Measurements from ENCODE around the gene GPR150.

GPR150 gene

GRCh38 chr5:95646569-95647431 is 26.9 kb downstream of the GPR150 start, which contains the start of gene RFESD:
Gene RFESD, plus strand, starts transcription at chr5:95646777. Its CDS starts 5,495 bp downstream, at chr5:95652272.
- DNase-seq (ENCODE audit: insufficient read length, low spot score) (peak; percentile 63), FAIRE-seq (peak; percentile 97)
- TF ChIP-seq POU2F2 (IDR thresholded peaks at IDR 0.05; ENCODE audit: low read depth, low read length), result no peak
- peak; percentile 80 for TF ChIP-seq POLR2A (IDR thresholded peaks at IDR 0.05; ENCODE audit: low read depth, low read length)
- TF ChIP-seq PAX5 (IDR thresholded peaks at IDR 0.05; ENCODE audit: insufficient read depth, low read length, severe bottlenecking), result no peak
- TF ChIP-seq POLR2AphosphoS5 (IDR thresholded peaks at IDR 0.05; ENCODE audit: low read depth, low read length), result peak; percentile 75
- no peak for TF ChIP-seq SPI1 (IDR thresholded peaks at IDR 0.05; ENCODE audit: low read depth, low read length)
- TF ChIP-seq TAF1 (IDR thresholded peaks at IDR 0.05; ENCODE audit: low read depth, low read length), result peak; percentile 60

DNA sequence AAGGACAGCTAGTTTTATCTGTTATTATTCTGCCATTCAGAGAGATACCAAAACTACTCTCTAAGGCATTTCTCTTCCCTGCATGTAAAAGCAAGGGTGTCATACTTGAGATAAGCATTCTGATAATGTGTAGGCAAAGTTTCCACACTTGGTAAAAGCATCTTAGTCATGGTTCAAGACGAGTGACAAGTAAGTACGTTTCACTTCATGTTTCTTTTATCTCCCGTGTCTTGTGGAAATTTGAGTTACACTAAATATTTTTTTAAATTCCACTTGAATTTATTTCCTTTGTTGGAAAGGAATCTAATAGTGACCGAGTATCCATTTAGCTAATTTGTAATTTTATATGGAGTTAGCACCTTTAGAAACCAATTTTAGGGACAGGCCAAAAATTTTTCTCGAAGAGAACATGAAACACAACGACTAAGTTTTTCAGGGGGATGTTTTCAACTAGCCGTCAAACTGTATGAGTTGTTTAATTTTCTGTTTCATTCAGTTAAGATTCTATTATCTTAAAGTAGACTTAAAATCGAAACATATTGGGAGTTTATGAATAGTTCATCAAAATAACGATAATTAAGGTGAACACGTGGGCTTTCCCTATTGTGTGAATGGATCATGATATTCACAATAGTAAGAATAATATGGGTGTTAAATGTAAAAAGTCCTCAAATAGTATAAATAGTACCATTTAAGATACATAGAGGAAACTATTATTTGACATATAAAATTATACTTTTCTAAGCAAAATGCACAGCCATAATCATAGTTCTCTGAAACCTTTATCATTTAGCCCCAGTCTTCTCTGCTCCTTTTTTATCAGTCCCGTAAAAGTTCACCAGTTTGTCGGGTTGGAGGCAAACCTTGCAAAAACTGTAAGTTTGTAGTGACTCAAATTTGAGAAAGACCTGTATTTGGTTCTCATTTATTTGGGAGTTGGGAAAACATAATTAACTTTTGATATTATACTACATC is 28.3 kb downstream of the GPR150 start:
- DNase-seq (ENCODE audit: insufficient read length, low spot score), result no peak
- FAIRE-seq, result peak; percentile 74

DNA sequence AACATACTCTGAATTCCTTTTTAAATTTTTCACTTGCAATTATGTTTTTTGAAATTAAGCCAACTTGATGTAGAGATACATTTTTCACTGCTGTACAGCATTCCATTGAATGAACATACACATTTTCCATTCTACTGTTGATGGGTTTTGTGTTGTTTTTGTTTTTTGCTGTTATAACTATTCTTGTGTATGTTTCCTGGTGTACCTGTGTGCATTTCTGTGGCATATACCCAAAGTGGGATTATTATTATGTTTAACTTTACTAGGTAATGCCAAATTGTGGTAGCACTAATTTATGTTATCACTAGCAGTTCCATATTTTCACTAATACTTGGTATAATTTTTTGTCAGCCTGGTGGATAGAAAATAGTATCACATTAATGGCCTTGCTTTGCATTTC is 29.4 kb downstream of the GPR150 start:
- no peak for TF ChIP-seq PAX5 (IDR thresholded peaks at IDR 0.05; ENCODE audit: insufficient read depth, low read length, severe bottlenecking)
- FAIRE-seq, result no peak
- DNase-seq (ENCODE audit: insufficient read length, low spot score), result no peak

More for the DNA sequence above, 28.3 kb downstream of the GPR150 start:
- TF ChIP-seq PAX5 (IDR thresholded peaks at IDR 0.05; ENCODE audit: insufficient read depth, low read length, severe bottlenecking) (no peak), POLR2AphosphoS5 (IDR thresholded peaks at IDR 0.05; ENCODE audit: low read depth, low read length) (no peak), SPI1 (IDR thresholded peaks at IDR 0.05; ENCODE audit: low read depth, low read length) (peak; percentile 45)

GRCh38 chr5:95649842-95650620 is 30.1 kb downstream of the GPR150 start:
- DNase-seq (ENCODE audit: insufficient read length, low spot score), result no peak
- TF ChIP-seq POU2F2 (IDR thresholded peaks at IDR 0.05; ENCODE audit: low read depth, low read length) (no peak), POLR2AphosphoS5 (IDR thresholded peaks at IDR 0.05; ENCODE audit: low read depth, low read length) (no peak), SPI1 (IDR thresholded peaks at IDR 0.05; ENCODE audit: low read depth, low read length) (no peak), POLR2A (IDR thresholded peaks at IDR 0.05; ENCODE audit: low read depth, low read length) (no peak), TAF1 (IDR thresholded peaks at IDR 0.05; ENCODE audit: low read depth, low read length) (no peak), PAX5 (IDR thresholded peaks at IDR 0.05; ENCODE audit: insufficient read depth, low read length, severe bottlenecking) (no peak)
- FAIRE-seq, result no peak

- TF ChIP-seq PAX5 (IDR thresholded peaks at IDR 0.05; ENCODE audit: insufficient read depth, low read length, severe bottlenecking), result no peak
- TF ChIP-seq POLR2A (IDR thresholded peaks at IDR 0.05; ENCODE audit: low read depth, low read length), result no peak
- TF ChIP-seq SPI1 (IDR thresholded peaks at IDR 0.05; ENCODE audit: low read depth, low read length), result no peak
- TF ChIP-seq TAF1 (IDR thresholded peaks at IDR 0.05; ENCODE audit: low read depth, low read length), result no peak
- TF ChIP-seq POLR2AphosphoS5 (IDR thresholded peaks at IDR 0.05; ENCODE audit: low read depth, low read length), result no peak
- no peak for TF ChIP-seq POU2F2 (IDR thresholded peaks at IDR 0.05; ENCODE audit: low read depth, low read length)
- FAIRE-seq, result no peak
- no peak for DNase-seq (ENCODE audit: insufficient read length, low spot score)
These were observed 33.0 kb downstream of the GPR150 start for GRCh38 chr5:95652849-95653248.

DNA sequence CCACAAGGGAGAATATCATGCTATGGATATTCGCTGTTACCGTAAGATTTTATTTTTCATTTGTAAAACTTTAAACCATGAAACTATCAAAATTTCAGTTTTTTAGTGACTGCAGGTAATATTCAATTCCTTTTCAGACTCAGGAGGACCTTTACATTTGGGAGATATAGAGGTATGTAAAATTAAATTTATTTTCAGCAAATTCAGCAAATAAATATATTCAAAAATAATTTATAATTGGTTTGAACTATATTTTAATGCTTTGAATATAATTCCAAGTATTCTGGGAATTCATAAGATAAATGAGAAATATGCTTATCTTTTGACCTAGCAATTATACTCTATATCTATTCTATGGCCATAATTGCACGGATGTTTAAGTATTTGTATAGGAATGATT is 34.3 kb downstream of the GPR150 start:
- TF ChIP-seq SPI1 (IDR thresholded peaks at IDR 0.05; ENCODE audit: low read depth, low read length) (no peak), POLR2A (IDR thresholded peaks at IDR 0.05; ENCODE audit: low read depth, low read length) (no peak), POU2F2 (IDR thresholded peaks at IDR 0.05; ENCODE audit: low read depth, low read length) (no peak), POLR2AphosphoS5 (IDR thresholded peaks at IDR 0.05; ENCODE audit: low read depth, low read length) (no peak), PAX5 (IDR thresholded peaks at IDR 0.05; ENCODE audit: insufficient read depth, low read length, severe bottlenecking) (no peak), TAF1 (IDR thresholded peaks at IDR 0.05; ENCODE audit: low read depth, low read length) (no peak)
- no peak for FAIRE-seq
- DNase-seq (ENCODE audit: insufficient read length, low spot score), result no peak

GRCh38 chr5:95655575-95655974 is 35.7 kb downstream of the GPR150 start:
- DNase-seq (ENCODE audit: insufficient read length, low spot score), result no peak
- no peak for TF ChIP-seq POLR2A (IDR thresholded peaks at IDR 0.05; ENCODE audit: low read depth, low read length)
- no peak for TF ChIP-seq POLR2AphosphoS5 (IDR thresholded peaks at IDR 0.05; ENCODE audit: low read depth, low read length)
- TF ChIP-seq TAF1 (IDR thresholded peaks at IDR 0.05; ENCODE audit: low read depth, low read length), result no peak
- TF ChIP-seq SPI1 (IDR thresholded peaks at IDR 0.05; ENCODE audit: low read depth, low read length), result no peak
- FAIRE-seq, result no peak

DNA sequence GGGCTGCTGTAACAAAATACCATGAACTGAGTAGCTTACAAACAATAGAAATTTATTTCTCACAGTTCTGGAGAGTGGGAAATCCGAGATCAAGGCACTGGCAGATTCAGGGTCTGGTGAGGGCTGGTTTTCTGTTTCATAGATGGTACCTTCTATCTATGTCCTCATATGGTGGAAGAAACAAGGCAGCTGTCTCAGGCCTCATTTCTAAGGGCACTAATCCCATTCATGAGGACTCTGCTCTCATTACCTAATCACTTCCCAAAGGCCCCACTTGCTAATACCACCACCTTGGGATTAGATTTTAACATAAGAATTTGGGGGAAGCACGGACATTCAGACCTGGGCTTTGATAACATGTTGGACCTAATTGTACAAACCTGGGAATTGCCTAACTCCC is 40.2 kb downstream of the GPR150 start:
- no peak for DNase-seq (ENCODE audit: insufficient read length, low spot score)
- FAIRE-seq, result no peak
- TF ChIP-seq POLR2AphosphoS5 (IDR thresholded peaks at IDR 0.05; ENCODE audit: low read depth, low read length) (no peak), TAF1 (IDR thresholded peaks at IDR 0.05; ENCODE audit: low read depth, low read length) (no peak), PAX5 (IDR thresholded peaks at IDR 0.05; ENCODE audit: insufficient read depth, low read length, severe bottlenecking) (no peak), SPI1 (IDR thresholded peaks at IDR 0.05; ENCODE audit: low read depth, low read length) (no peak), POU2F2 (IDR thresholded peaks at IDR 0.05; ENCODE audit: low read depth, low read length) (no peak), POLR2A (IDR thresholded peaks at IDR 0.05; ENCODE audit: low read depth, low read length) (no peak)

DNA sequence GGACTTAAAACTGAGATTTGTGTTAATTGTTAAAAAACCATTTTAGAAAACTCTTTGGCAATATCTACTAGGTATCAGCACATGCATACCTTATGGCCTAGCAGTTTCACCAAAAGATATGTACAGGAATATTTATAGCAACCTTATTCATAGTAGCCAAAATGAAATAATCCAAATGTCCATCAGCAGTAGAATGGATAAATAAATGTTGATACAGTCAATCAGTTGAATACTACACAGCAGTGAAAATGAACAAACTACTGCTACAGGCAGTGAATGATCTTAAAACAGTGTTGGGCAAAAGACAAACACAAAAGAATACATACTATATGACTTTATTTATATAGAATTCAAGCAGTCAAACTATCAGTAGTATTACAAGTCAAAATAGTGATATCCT is 43.1 kb downstream of the GPR150 start:
- peak; percentile 66 for FAIRE-seq
- TF ChIP-seq SPI1 (IDR thresholded peaks at IDR 0.05; ENCODE audit: low read depth, low read length), result no peak
- TF ChIP-seq POU2F2 (IDR thresholded peaks at IDR 0.05; ENCODE audit: low read depth, low read length), result no peak
- TF ChIP-seq PAX5 (IDR thresholded peaks at IDR 0.05; ENCODE audit: insufficient read depth, low read length, severe bottlenecking), result no peak
- no peak for TF ChIP-seq POLR2A (IDR thresholded peaks at IDR 0.05; ENCODE audit: low read depth, low read length)
- TF ChIP-seq TAF1 (IDR thresholded peaks at IDR 0.05; ENCODE audit: low read depth, low read length), result no peak
- TF ChIP-seq POLR2AphosphoS5 (IDR thresholded peaks at IDR 0.05; ENCODE audit: low read depth, low read length), result no peak
- DNase-seq (ENCODE audit: insufficient read length, low spot score), result no peak

All from GM12891 (cell line).